HG03354 (cell line): ENCODE data around the gene EFNA5.

Source experiments
- ATAC-seq: cut with Tn5 transposase; IDR thresholded peaks from one replicate; pipeline ENCODE4 v1.9.1; 2021; ENCODE audit warnings: mild to moderate bottlenecking; ENCODE audit not compliant: unreplicated experiment, poor library complexity, severe bottlenecking

Gene EFNA5

GRCh38 chr5:107673368-107674136 is 2.8 kb upstream of the EFNA5 start:
- ATAC-seq: peak; percentile 78

- no peak for ATAC-seq
Measured at GRCh38 chr5:107673039-107673367, 2.3 kb upstream of the EFNA5 start.

GRCh38 chr5:107672211-107673038 is 1.7 kb upstream of the EFNA5 start:
- ATAC-seq: no peak

GRCh38 chr5:107671742-107672210 is 1.0 kb upstream of the EFNA5 start:
- ATAC-seq: no peak

- ATAC-seq: no peak
Measured at GRCh38 chr5:107670087-107670931, 428 bp downstream of the EFNA5 start.

GRCh38 chr5:107669096-107670031 is 1.4 kb downstream of the EFNA5 start:
- ATAC-seq: no peak

GRCh38 chr5:107668154-107669095 is 2.3 kb downstream of the EFNA5 start:
- ATAC-seq: no peak

- no peak for ATAC-seq
Measured at GRCh38 chr5:107666051-107666655, 4.6 kb downstream of the EFNA5 start.

- no peak for ATAC-seq
Measured at GRCh38 chr5:107665036-107665570, 5.6 kb downstream of the EFNA5 start.

GRCh38 chr5:107663697-107664096 is 7.0 kb downstream of the EFNA5 start:
- no peak for ATAC-seq

- ATAC-seq: no peak
Measured at GRCh38 chr5:107661650-107662044, 9.1 kb downstream of the EFNA5 start.

GRCh38 chr5:107661038-107661649 is 9.6 kb downstream of the EFNA5 start:
- no peak for ATAC-seq

- no peak for ATAC-seq
Measured at GRCh38 chr5:107658528-107658927, 12.2 kb downstream of the EFNA5 start.

- no peak for ATAC-seq
Measured at GRCh38 chr5:107655831-107656230, 14.9 kb downstream of the EFNA5 start.

GRCh38 chr5:107654827-107655226 is 15.9 kb downstream of the EFNA5 start:
- no peak for ATAC-seq

- ATAC-seq: no peak
Measured at GRCh38 chr5:107653685-107654084, 17.1 kb downstream of the EFNA5 start.
